ENCODE results near the gene MST1R.

GRCh38 chr3:49899815-49900214 is 3.9 kb downstream of the MST1R start:
- TF ChIP-seq CTCF (IDR thresholded peaks at IDR 0.05; ENCODE audit: low read depth, low read length) (peak; percentile 51), EZH2phosphoT487 (IDR thresholded peaks at IDR 0.05; ENCODE audit: low read depth) (no peak)
